Fibroblast of lung (primary cell): ENCODE data around the gene SUGCT. TPM values are rescaled to one million over a fixed set of nuclear protein-coding genes. Genes with fewer than 3 reads are reported as not detected.
A peak's percentile ranks its signal among the peaks of the same experiment; 100 is the strongest.

Experiments
- DNase-seq, 2 donors: peaks; one replicate each; pipeline versions ENCODE4 v3.0.0 to v3.0.0-alpha.2; 2010; ENCODE audit warnings: low read depth in 2 of 2
- H2AFZ ChIP-seq: 2 replicates; pipeline ENCODE4 v1.5.1; 2012; ENCODE audit warnings: low read length, control low read depth, inconsistent platforms
- H3K27ac ChIP-seq: 2 replicates; pipeline ENCODE4 v1.5.1; 2011; ENCODE audit warnings: low read length, control low read depth; ENCODE audit not compliant: insufficient read depth
- H3K27me3 ChIP-seq: 2 replicates; pipeline ENCODE4 v1.5.1; 2011; ENCODE audit warnings: mild to moderate bottlenecking, low read length; ENCODE audit not compliant: control insufficient read depth, insufficient read depth
- H3K36me3 ChIP-seq: 2 replicates; pipeline ENCODE4 v1.5.1; 2011; ENCODE audit warnings: low read length; ENCODE audit not compliant: control insufficient read depth, insufficient read depth
- H3K4me1 ChIP-seq: 2 replicates; pipeline ENCODE4 v1.5.1; 2011; ENCODE audit warnings: low read length; ENCODE audit not compliant: control insufficient read depth, insufficient read depth; ENCODE audit errors: extremely low read depth
- H3K4me2 ChIP-seq: 2 replicates; pipeline ENCODE4 v1.5.1; 2011; ENCODE audit warnings: low read length, control low read depth; ENCODE audit not compliant: insufficient read depth; ENCODE audit errors: extremely low read depth
- H3K4me3 ChIP-seq, 4 experiments: fragments of 200-600 bp in 1 of 4; sonication (generic) in 1 of 4; replicated peaks in 1 of 4; 2 replicates each; pipeline ENCODE4 v1.5.1; 2011 to 2016; ENCODE audit warnings: low read length in 4 of 4, low read depth in 3 of 4, mild to moderate bottlenecking in 3 of 4, control low read depth in 2 of 4, inconsistent platforms in 1 of 4, mixed read lengths in 1 of 4; ENCODE audit not compliant: insufficient read depth in 1 of 4; ENCODE audit errors: control extremely low read depth in 1 of 4
- H3K79me2 ChIP-seq: 2 replicates; pipeline ENCODE4 v1.5.1; 2012; ENCODE audit warnings: mild to moderate bottlenecking, low read length, inconsistent platforms; ENCODE audit not compliant: control insufficient read depth, insufficient read depth
- H3K9ac ChIP-seq: 2 replicates; pipeline ENCODE4 v1.5.1; 2011; ENCODE audit warnings: mild to moderate bottlenecking, low read length, control low read depth; ENCODE audit not compliant: insufficient read depth
- H3K9me3 ChIP-seq: 2 replicates; pipeline ENCODE4 v1.5.1; 2012; ENCODE audit warnings: low read depth, low read length; ENCODE audit not compliant: control insufficient read depth, insufficient read depth
- H4K20me1 ChIP-seq: 2 replicates; pipeline ENCODE4 v1.5.1; 2011; ENCODE audit warnings: low read length; ENCODE audit not compliant: control insufficient read depth, insufficient read depth; ENCODE audit errors: extremely low read depth
- CTCF ChIP-seq, 2 donors: IDR thresholded peaks in 1 of 2; conservative IDR thresholded peaks in 1 of 2; 1 replicate in 1 of 2; 2 replicates in 1 of 2; pipeline ENCODE4 v1.5.1; 2011 to 2012; ENCODE audit warnings: low read length in 2 of 2, control low read depth in 1 of 2, inconsistent platforms in 1 of 2, low read depth in 1 of 2, mild to moderate bottlenecking in 1 of 2
- EZH2 ChIP-seq: IDR thresholded peaks from 2 replicates; pipeline ENCODE4 v1.5.1; 2012; ENCODE audit warnings: low read length, control low read depth, mild to moderate bottlenecking; ENCODE audit errors: missing control alignments
- polyA plus RNA-seq, 2 donors: library from polyadenylated mRNA; depleted of rRNA in 1 of 2; stranded (reverse) in 1 of 2; unstranded in 1 of 2; fragments of >200 nt; gene quantifications; 2 replicates each; pipeline ENCODE4 v1.2.1, GENCODE V29; 2011 to 2012; ENCODE audit warnings: missing spikeins in 1 of 2
- total RNA-seq: library from RNA; depleted of rRNA; stranded (reverse); fragments of >200 nt; gene quantifications from 2 replicates; pipeline ENCODE4 v1.2.1, GENCODE V29; 2014

The SUGCT gene
- total and polyA plus RNA-seq, 2 donors (not counting 1 experiment from before 2014, with no cell fraction given): 8.4 to 16.5 TPM

DNA sequence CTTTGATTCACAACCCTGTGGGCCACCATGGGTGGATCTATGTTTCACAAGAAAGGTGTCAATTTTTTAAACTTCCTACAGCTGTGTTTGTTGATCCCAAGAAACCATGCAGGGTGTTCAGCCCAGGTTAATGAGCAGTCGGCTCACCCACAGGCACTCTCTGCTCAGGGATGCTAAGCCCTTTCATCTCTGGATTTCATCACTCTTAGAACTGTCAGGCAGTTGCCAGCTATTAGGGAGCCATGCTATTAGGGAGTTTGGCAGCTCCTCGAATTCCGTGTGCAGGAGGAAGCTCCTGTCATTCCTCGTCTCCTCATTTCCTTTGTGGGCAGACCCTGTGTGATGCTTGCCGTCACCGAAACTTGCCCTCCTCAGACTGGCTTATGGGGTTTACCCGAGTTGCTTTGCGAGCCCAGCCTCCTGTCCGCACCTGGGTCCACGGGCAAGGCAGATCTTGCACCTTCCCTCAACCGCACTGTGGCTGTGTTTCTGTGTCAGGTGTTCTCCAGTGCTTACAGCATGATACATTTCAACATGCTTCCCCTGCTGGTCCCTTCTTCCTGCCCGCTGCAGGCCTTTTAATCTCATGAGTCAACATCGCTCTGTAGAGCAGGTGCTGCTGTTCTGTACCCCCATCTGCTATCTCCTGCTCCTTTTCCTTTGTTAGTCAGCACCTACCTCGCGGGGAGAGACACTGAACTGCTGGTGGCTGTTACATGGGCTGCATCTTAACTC lies 509.8 kb downstream of the SUGCT start:
- Histone ChIP-seq H3K27me3 (no peaks in the 10 kb centered on the region), H3K79me2 (no peaks in the 10 kb centered on the region), H4K20me1 (no peaks in the 10 kb centered on the region), H2AFZ (no peak overlapping the region), H3K4me1 (no peaks in the 10 kb centered on the region), H3K36me3 (no peaks in the 10 kb centered on the region), H3K27ac (no peak overlapping the region), H3K4me2 (no peak overlapping the region), H3K9ac (no peak overlapping the region), H3K4me3 (no peak overlapping the region), H3K9me3 (no peaks in the 10 kb centered on the region)
- TF ChIP-seq CTCF (conservative IDR thresholded peaks at IDR 0.05 in 1 of 2, IDR thresholded peaks at IDR 0.05 in 1 of 2; ENCODE audit: low read depth in 1 of 2, low read length in 2 of 2): no peak
- no peak for DNase-seq

DNA sequence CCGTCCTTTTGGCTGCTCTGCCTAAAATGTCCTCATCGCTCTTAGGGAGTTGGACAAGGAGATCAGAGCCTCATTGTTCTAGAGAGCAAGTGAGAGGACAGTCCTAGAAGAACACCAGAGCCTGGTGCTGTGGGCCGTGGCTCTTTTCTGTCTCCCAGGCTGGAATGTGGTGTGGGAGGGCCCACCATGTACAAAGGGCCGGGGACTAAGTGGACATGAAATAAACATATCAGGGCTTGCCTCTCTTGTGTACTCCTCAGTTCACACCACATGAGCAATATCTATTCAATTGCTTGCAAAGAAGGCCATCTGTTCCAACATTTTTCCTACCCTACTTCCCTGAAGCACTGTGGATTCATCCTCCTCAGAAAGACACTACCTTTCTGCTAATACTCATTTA lies 510.4 kb downstream of the SUGCT start:
- Histone ChIP-seq H3K4me3 (no peak overlapping the region), H3K9me3 (no peaks in the 10 kb centered on the region), H3K36me3 (no peaks in the 10 kb centered on the region), H4K20me1 (no peaks in the 10 kb centered on the region), H3K9ac (no peak overlapping the region), H3K27ac (no peak overlapping the region), H3K79me2 (no peaks in the 10 kb centered on the region), H3K27me3 (no peaks in the 10 kb centered on the region), H2AFZ (no peak overlapping the region), H3K4me1 (no peaks in the 10 kb centered on the region), H3K4me2 (no peak overlapping the region)
- TF ChIP-seq CTCF (conservative IDR thresholded peaks at IDR 0.05 in 1 of 2, IDR thresholded peaks at IDR 0.05 in 1 of 2; ENCODE audit: low read depth in 1 of 2, low read length in 2 of 2) (no peak), EZH2 (no peak)
- no peak for DNase-seq

GRCh38 chr7:40646717-40647116 lies 511.9 kb downstream of the SUGCT start:
- no peaks in the 10 kb centered on the region for H3K9me3 ChIP-seq
- H3K4me3 ChIP-seq: no peak overlapping the region
- no peaks in the 10 kb centered on the region for H3K27me3 ChIP-seq
- no peak overlapping the region for H3K27ac ChIP-seq
- DNase-seq: peak in 1 of 2 donors; percentile 28
- H3K79me2 ChIP-seq: no peaks in the 10 kb centered on the region
- H2AFZ ChIP-seq: no peak overlapping the region
- H3K36me3 ChIP-seq: no peaks in the 10 kb centered on the region
- no peaks in the 10 kb centered on the region for H4K20me1 ChIP-seq
- no peak overlapping the region for H3K4me2 ChIP-seq
- no peak for TF ChIP-seq CTCF (conservative IDR thresholded peaks at IDR 0.05 in 1 of 2, IDR thresholded peaks at IDR 0.05 in 1 of 2; ENCODE audit: low read depth in 1 of 2, low read length in 2 of 2)
- no peaks in the 10 kb centered on the region for H3K4me1 ChIP-seq
- no peak overlapping the region for H3K9ac ChIP-seq
